Glutamatergic neuron (in vitro differentiated cells): ENCODE results near the gene GIGYF1. TPM values are rescaled to one million over a fixed set of nuclear protein-coding genes. Genes with fewer than 3 reads are reported as not detected.
A peak's percentile ranks its signal among the peaks of the same experiment; 100 is the strongest.

Experiments used
- DNase-seq: peaks from one replicate; pipeline ENCODE4 v3.0.0; 2022
- H3K27ac Mint-ChIP-seq: one replicate; pipeline ENCODE4 v1.8.0; 2020; ENCODE audit warnings: mild to moderate bottlenecking, mixed read lengths, inconsistent platforms; ENCODE audit not compliant: unreplicated experiment
- H3K27me3 Mint-ChIP-seq: one replicate; pipeline ENCODE4 v1.8.0; 2020; ENCODE audit warnings: mild to moderate bottlenecking, moderate library complexity, mixed read lengths, inconsistent platforms; ENCODE audit not compliant: unreplicated experiment
- H3K36me3 Mint-ChIP-seq: one replicate; pipeline ENCODE4 v1.8.0; 2020; ENCODE audit warnings: mild to moderate bottlenecking, mixed read lengths, inconsistent platforms; ENCODE audit not compliant: unreplicated experiment
- H3K4me1 Mint-ChIP-seq: one replicate; pipeline ENCODE4 v1.8.0; 2020; ENCODE audit warnings: mild to moderate bottlenecking, low read depth, mixed read lengths, inconsistent platforms; ENCODE audit not compliant: unreplicated experiment
- H3K4me3 Mint-ChIP-seq: one replicate; pipeline ENCODE4 v1.8.0; 2020; ENCODE audit warnings: mild to moderate bottlenecking, mixed read lengths, inconsistent platforms; ENCODE audit not compliant: unreplicated experiment
- H3K9me3 Mint-ChIP-seq: one replicate; pipeline ENCODE4 v1.8.0; 2020; ENCODE audit warnings: mild to moderate bottlenecking, moderate library complexity, mixed read lengths, inconsistent platforms; ENCODE audit not compliant: unreplicated experiment
- long read RNA-seq: library from polyadenylated mRNA; unstranded; transcript quantifications from one replicate; pipeline ENCODE4 v2.0.0, GENCODE V29; 2020; ENCODE audit not compliant: unreplicated experiment
- total RNA-seq: library from RNA; stranded (reverse); fragmentation: NEBNext Ultra II Directional; extraction: Animal tissue kit (Norgen Biotek cat#: 25700); gene quantifications from one replicate; pipeline ENCODE4 v1.2.1, GENCODE V29; 2021; ENCODE audit not compliant: unreplicated experiment
- TF ChIP-seq, protein P1 (sequence below): fragments of 200-600 bp; sonication (generic); IDR thresholded peaks from one replicate; pipeline ENCODE4 v1.5.0; 2021; ENCODE audit not compliant: partially characterized antibody, unreplicated experiment

GIGYF1 gene, protein sequence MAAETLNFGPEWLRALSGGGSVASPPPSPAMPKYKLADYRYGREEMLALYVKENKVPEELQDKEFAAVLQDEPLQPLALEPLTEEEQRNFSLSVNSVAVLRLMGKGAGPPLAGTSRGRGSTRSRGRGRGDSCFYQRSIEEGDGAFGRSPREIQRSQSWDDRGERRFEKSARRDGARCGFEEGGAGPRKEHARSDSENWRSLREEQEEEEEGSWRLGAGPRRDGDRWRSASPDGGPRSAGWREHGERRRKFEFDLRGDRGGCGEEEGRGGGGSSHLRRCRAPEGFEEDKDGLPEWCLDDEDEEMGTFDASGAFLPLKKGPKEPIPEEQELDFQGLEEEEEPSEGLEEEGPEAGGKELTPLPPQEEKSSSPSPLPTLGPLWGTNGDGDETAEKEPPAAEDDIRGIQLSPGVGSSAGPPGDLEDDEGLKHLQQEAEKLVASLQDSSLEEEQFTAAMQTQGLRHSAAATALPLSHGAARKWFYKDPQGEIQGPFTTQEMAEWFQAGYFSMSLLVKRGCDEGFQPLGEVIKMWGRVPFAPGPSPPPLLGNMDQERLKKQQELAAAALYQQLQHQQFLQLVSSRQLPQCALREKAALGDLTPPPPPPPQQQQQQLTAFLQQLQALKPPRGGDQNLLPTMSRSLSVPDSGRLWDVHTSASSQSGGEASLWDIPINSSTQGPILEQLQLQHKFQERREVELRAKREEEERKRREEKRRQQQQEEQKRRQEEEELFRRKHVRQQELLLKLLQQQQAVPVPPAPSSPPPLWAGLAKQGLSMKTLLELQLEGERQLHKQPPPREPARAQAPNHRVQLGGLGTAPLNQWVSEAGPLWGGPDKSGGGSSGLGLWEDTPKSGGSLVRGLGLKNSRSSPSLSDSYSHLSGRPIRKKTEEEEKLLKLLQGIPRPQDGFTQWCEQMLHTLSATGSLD (N-terminal part only)
- total RNA-seq: 79.6 TPM
- long read RNA-seq, partial matches to known transcripts: 1 of 17 reads
- long read RNA-seq, other reads (novel, unspliced or antisense): 16 of 17 reads

DNA sequence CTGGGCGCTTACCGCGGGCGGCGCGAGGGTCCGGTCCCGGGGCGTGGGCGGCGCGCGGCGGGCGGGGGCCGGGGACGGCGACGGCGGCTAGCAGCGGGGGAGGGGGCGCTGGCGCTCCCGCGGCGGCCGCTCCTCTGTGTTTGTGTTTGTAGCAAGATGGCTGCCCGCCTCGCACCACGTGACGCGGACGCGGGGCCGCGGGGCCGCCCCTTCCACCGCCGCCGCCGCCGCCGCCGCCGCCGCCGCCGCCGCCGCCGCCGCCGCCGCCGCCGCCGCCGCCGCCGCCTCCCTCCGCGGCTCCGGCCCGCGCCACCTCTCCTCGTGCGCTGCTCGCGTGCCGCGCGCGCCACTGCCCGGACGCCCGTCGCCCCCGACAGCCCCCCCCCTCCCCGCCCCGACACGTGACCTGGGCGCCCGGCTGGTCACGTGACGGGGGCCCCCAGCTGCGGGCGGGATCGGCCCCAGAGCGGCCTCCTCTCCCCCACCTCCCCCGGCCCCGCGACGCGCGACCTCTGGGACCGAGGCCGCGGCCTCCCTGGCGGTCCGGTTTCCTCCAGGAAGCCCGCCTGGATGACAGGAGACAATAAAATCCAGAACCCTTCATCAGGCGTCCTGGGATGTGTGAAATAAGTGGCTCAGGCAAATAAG lies at the start of gene GIGYF1:
GIGYF1 (minus strand) TSS at position 153 of the 648 bp plus-strand sequence. CDS start 6,012 bp downstream, outside the sequence.
- DNase-seq: peak; percentile 79
- Mint-ChIP-seq H3K4me3 (peak within 1 kb of the TSS; percentile 98), H3K27ac (peak within 1 kb of the TSS; percentile 91), H3K27me3 (peaks cover 14% of the 10 kb centered on the region), H3K9me3 (peaks cover 14% of the 10 kb centered on the region), H3K4me1 (peaks cover 18% of the 10 kb centered on the region), H3K36me3 (no peaks in the 10 kb centered on the region)
- TF ChIP-seq, protein P1, sequence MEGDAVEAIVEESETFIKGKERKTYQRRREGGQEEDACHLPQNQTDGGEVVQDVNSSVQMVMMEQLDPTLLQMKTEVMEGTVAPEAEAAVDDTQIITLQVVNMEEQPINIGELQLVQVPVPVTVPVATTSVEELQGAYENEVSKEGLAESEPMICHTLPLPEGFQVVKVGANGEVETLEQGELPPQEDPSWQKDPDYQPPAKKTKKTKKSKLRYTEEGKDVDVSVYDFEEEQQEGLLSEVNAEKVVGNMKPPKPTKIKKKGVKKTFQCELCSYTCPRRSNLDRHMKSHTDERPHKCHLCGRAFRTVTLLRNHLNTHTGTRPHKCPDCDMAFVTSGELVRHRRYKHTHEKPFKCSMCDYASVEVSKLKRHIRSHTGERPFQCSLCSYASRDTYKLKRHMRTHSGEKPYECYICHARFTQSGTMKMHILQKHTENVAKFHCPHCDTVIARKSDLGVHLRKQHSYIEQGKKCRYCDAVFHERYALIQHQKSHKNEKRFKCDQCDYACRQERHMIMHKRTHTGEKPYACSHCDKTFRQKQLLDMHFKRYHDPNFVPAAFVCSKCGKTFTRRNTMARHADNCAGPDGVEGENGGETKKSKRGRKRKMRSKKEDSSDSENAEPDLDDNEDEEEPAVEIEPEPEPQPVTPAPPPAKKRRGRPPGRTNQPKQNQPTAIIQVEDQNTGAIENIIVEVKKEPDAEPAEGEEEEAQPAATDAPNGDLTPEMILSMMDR: no peak

DNA sequence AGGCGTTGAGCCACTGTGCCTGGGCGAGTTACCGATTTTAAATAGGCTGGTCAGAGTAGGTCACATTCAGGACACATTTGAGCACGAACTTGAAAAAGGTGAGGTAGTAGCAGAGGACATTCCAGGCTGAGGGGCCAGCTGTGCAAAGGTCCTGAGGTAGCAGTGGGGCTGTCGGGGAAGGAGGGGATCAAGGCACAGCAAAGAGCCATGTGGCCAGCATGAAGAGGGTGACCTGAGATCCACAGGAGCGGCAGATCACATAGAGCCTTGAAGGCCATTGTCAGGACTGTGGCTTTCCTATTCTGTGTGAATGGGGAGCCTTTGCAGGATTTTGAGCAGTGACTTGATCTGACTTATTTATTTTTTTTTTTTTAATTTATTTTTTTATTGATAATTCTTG lies 45.9 kb upstream of the GIGYF1 start:
- no peaks in the 10 kb centered on the region for H3K36me3 Mint-ChIP-seq
- H3K4me3 Mint-ChIP-seq: no peak overlapping the region
- H3K27me3 Mint-ChIP-seq: peaks cover 4% of the 10 kb centered on the region
- peak overlapping the region; percentile 43 for H3K27ac Mint-ChIP-seq
- DNase-seq: no peak
- no peaks in the 10 kb centered on the region for H3K4me1 Mint-ChIP-seq
- peaks cover 8% of the 10 kb centered on the region for H3K9me3 Mint-ChIP-seq
- TF ChIP-seq, protein P1: no peak

DNA sequence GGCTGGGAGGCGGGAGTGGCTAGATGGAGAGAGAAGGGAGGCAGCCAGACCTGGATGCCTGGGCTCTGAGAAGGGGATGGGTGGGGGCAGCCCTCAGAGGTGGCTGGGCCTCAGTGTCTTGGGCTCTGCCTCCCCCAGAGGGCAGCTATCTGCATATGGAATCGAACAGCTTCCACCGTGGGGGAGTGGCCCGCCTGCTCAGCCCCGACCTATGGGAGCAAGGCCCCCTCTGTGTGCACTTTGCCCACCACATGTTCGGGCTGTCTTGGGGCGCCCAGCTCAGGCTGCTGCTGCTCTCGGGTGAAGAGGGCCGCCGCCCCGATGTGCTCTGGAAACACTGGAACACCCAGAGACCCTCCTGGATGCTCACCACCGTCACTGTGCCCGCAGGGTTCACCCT lies 42.6 kb upstream of the GIGYF1 start:
- Mint-ChIP-seq H3K27me3 (peaks cover 2% of the 10 kb centered on the region), H3K4me3 (no peak overlapping the region), H3K27ac (no peak overlapping the region), H3K9me3 (peaks cover 4% of the 10 kb centered on the region), H3K36me3 (no peaks in the 10 kb centered on the region), H3K4me1 (no peaks in the 10 kb centered on the region)
- DNase-seq: no peak
- TF ChIP-seq, protein P1: no peak

DNA sequence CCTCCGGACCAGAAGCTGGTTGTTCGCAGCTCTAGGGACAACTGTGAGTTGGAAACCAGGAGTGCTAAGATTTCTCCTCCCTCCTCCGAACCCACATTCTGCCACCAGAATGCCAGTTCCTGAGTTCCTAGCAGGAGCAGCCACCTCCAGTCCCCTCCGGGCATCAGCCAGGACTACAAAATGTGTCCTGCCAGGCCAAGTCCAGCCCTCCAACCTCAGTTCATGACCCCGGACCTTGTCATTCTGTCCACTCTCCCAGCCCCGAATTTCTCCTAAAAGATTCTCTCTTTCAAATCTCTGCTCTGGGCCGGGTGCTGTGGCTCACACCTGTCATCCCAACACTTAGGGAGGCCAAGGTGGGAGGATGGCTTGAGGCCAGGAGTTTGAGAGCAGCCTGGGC lies 41.7 kb upstream of the GIGYF1 start:
- peaks cover 4% of the 10 kb centered on the region for H3K9me3 Mint-ChIP-seq
- H3K36me3 Mint-ChIP-seq: no peaks in the 10 kb centered on the region
- H3K27ac Mint-ChIP-seq: no peak overlapping the region
- TF ChIP-seq, protein P1: no peak
- DNase-seq: no peak
- H3K27me3 Mint-ChIP-seq: peaks cover 2% of the 10 kb centered on the region
- H3K4me3 Mint-ChIP-seq: no peak overlapping the region
- no peaks in the 10 kb centered on the region for H3K4me1 Mint-ChIP-seq
